GM19455 (cell line): ENCODE measurements around the gene GRK2.

Source experiments
- ATAC-seq: cut with Tn5 transposase; IDR thresholded peaks from one replicate; pipeline ENCODE4 v1.9.1; 2021; ENCODE audit not compliant: unreplicated experiment

Gene GRK2

GRCh38 chr11:67269401-67270255 is 3.4 kb downstream of the GRK2 start:
- ATAC-seq = no peak

- ATAC-seq = no peak
These were observed 4.3 kb downstream of the GRK2 start for GRCh38 chr11:67270256-67271204.

- ATAC-seq = no peak
These were observed 4.9 kb downstream of the GRK2 start for GRCh38 chr11:67271205-67271540.

- no peak for ATAC-seq
These were observed 5.4 kb downstream of the GRK2 start for GRCh38 chr11:67271541-67272284.

- no peak for ATAC-seq
These were observed 6.3 kb downstream of the GRK2 start for GRCh38 chr11:67272327-67273259.

- no peak for ATAC-seq
These were observed 7.2 kb downstream of the GRK2 start for GRCh38 chr11:67273260-67273990.

GRCh38 chr11:67274768-67275605 is 8.7 kb downstream of the GRK2 start:
- no peak for ATAC-seq

GRCh38 chr11:67275606-67276409 is 9.5 kb downstream of the GRK2 start:
- ATAC-seq = no peak

- ATAC-seq = no peak
These were observed 10.5 kb downstream of the GRK2 start for GRCh38 chr11:67276781-67277230.

GRCh38 chr11:67277231-67277961 is 11.1 kb downstream of the GRK2 start:
- peak; percentile 71 for ATAC-seq

- ATAC-seq = no peak
These were observed 12.1 kb downstream of the GRK2 start for GRCh38 chr11:67278135-67278938.

- ATAC-seq = no peak
These were observed 12.8 kb downstream of the GRK2 start for GRCh38 chr11:67278939-67279588.

GRCh38 chr11:67279589-67280340 is 13.5 kb downstream of the GRK2 start:
- ATAC-seq = no peak

- ATAC-seq = no peak
These were observed 14.1 kb downstream of the GRK2 start for GRCh38 chr11:67280341-67280787.
